Tibial nerve (tissue), 3 donors: Measurements from ENCODE around the gene TPRN.

ENCODE experiments used
- CTCF ChIP-seq, 5 experiments: fragments of 200-600 bp in 3 of 5; fragments of 450-650 bp in 2 of 5; sonication (generic) in 3 of 5; IDR thresholded peaks; one replicate each; pipeline ENCODE4 v1.5.1; 2016 to 2019; ENCODE audit warnings: antibody characterized with exemption in 5 of 5, mild to moderate bottlenecking in 3 of 5, moderate library complexity in 2 of 5
- POLR2A ChIP-seq, 2 donors: fragments of 450-650 bp; IDR thresholded peaks; one replicate each; pipeline ENCODE4 v1.6.1; 2017; ENCODE audit warnings: antibody characterized with exemption in 2 of 2, mild to moderate bottlenecking in 2 of 2, moderate library complexity in 2 of 2

GRCh38 chr9:137234055-137234697, 33.6 kb upstream of the TPRN start:
- no peak for TF ChIP-seq CTCF (IDR thresholded peaks at IDR 0.05)
- TF ChIP-seq POLR2A (IDR thresholded peaks at IDR 0.05): no peak
